K562 (cell line): ENCODE data around the gene BMI1. TPM values are rescaled to one million over a fixed set of nuclear protein-coding genes. Genes with fewer than 3 reads are reported as not detected.

Source experiments
- BCLAF1 ChIP-seq, 2 experiments: fragments of 450-650 bp in 1 of 2; IDR thresholded peaks; 2 replicates each; pipeline ENCODE4 v1.6.1; 2011 to 2017; ENCODE audit warnings: low read depth in 2 of 2, antibody characterized with exemption in 1 of 2, borderline replicate concordance in 1 of 2, low read length in 1 of 2, mild to moderate bottlenecking in 1 of 2, mixed read lengths in 1 of 2; ENCODE audit not compliant: control insufficient read depth in 1 of 2
- BCOR ChIP-seq: fragments of 450-650 bp; IDR thresholded peaks from 2 replicates; pipeline ENCODE4 v1.6.1; 2016
- CTCF ChIP-seq, 3 experiments: IDR thresholded peaks in 2 of 3; conservative IDR thresholded peaks in 1 of 3; 2 replicates each; pipeline ENCODE4 v1.5.1; 2011 to 2012; ENCODE audit warnings: low read length in 3 of 3, mild to moderate bottlenecking in 3 of 3, control low read depth in 2 of 3, improper control_type of control experiment in 1 of 3, inconsistent platforms in 1 of 3, low read depth in 1 of 3, mixed read lengths in 1 of 3, moderate library complexity in 1 of 3; ENCODE audit not compliant: insufficient read depth in 2 of 3
- MEIS2 ChIP-seq: fragments of 450-650 bp; IDR thresholded peaks from 2 replicates; pipeline ENCODE4 v1.6.1; 2014; ENCODE audit warnings: mild to moderate bottlenecking; ENCODE audit not compliant: partially characterized antibody
- MLX ChIP-seq, 2 experiments: fragments of 450-650 bp in 1 of 2; sonication (generic) in 1 of 2; formaldehyde crosslinking; conservative IDR thresholded peaks; 2 replicates each; pipeline versions ENCODE4 v1.4.0 to v1.8.1; 2020 to 2022; ENCODE audit warnings: mild to moderate bottlenecking in 1 of 2, missing genetic modification reagents in 1 of 2
- OTX1 ChIP-seq: fragments of 450-650 bp; formaldehyde crosslinking; IDR thresholded peaks from 2 replicates; pipeline ENCODE4 v1.4.0; 2022; ENCODE audit warnings: mild to moderate bottlenecking
- RAD21 ChIP-seq, 2 experiments: fragments of 250-450 bp in 1 of 2; fragments of 450-650 bp in 1 of 2; sonication (Bioruptor Pico) in 1 of 2; formaldehyde crosslinking in 1 of 2; IDR thresholded peaks in 1 of 2; conservative IDR thresholded peaks in 1 of 2; 2 replicates each; pipeline versions ENCODE4 v1.4.0 to v1.8.0; 2020 to 2022; ENCODE audit warnings: mild to moderate bottlenecking in 2 of 2, moderate library complexity in 1 of 2
- RFX1 ChIP-seq: fragments of 450-650 bp; IDR thresholded peaks from 2 replicates; pipeline ENCODE4 v1.6.1; 2016; ENCODE audit warnings: mild to moderate bottlenecking, moderate library complexity
- RFX5 ChIP-seq: IDR thresholded peaks from 2 replicates; pipeline ENCODE4 v1.6.1; 2011; ENCODE audit warnings: low read depth, mild to moderate bottlenecking, improper control_type of control experiment, low read length
- TEAD4 ChIP-seq, 2 experiments: sonication (generic) in 1 of 2; formaldehyde crosslinking in 1 of 2; IDR thresholded peaks; 2 replicates each; pipeline versions ENCODE4 v1.6.1 to v1.8.0; 2012 to 2022; ENCODE audit warnings: borderline replicate concordance in 1 of 2, inconsistent platforms in 1 of 2, low read length in 1 of 2, mild to moderate bottlenecking in 1 of 2, missing genetic modification reagents in 1 of 2
- TFAM ChIP-seq: fragments of 250-450 bp; sonication (Bioruptor Pico); conservative IDR thresholded peaks from 2 replicates; pipeline ENCODE4 v1.5.0; 2021; ENCODE audit warnings: mild to moderate bottlenecking, moderate library complexity
- VEZF1 ChIP-seq: fragments of 200-800 bp; sonication (Bioruptor generic); IDR thresholded peaks from 2 replicates; pipeline ENCODE4 v1.6.1; 2017; ENCODE audit warnings: missing genetic modification characterization, missing compliant biosample characterization
- ZFP1 ChIP-seq: fragments of 450-650 bp; formaldehyde crosslinking; IDR thresholded peaks from 2 replicates; pipeline ENCODE4 v1.4.0; 2020; ENCODE audit warnings: mild to moderate bottlenecking, mixed read lengths
- ZFX ChIP-seq: sonication (generic); formaldehyde crosslinking; IDR thresholded peaks from 2 replicates; pipeline ENCODE4 v1.8.0; 2022; ENCODE audit warnings: mild to moderate bottlenecking, missing genetic modification reagents, moderate library complexity
- ZKSCAN8 ChIP-seq: fragments of 200-800 bp; sonication (Bioruptor generic); IDR thresholded peaks from 2 replicates; pipeline ENCODE4 v1.6.1; 2016; ENCODE audit warnings: missing genetic modification characterization, missing compliant biosample characterization
- polyA plus RNA-seq, 8 experiments: library from polyadenylated mRNA; depleted of rRNA in 4 of 8; stranded (reverse) in 5 of 8; unstranded in 3 of 8; fragments of >200 nt; fragmentation: Nextera tagmentation in 2 of 8; fragmentation: Illumina TruSeq in 1 of 8; extraction: Ambion mirVana in 2 of 8; extraction: Trizol in 1 of 8; gene quantifications; 2 replicates each; pipeline versions ENCODE4 v1.2.1 to v1.2.3, GENCODE V29; 2011 to 2014; ENCODE audit warnings: inconsistent platforms in 1 of 8, missing spikeins in 1 of 8
- total RNA-seq, 7 experiments: library from RNA; depleted of rRNA in 6 of 7; stranded (reverse); fragments of >200 nt in 6 of 7; fragmentation: Illumina TruSeq in 2 of 7; extraction: Trizol in 2 of 7; gene quantifications; 2 replicates each; pipeline versions ENCODE4 v1.2.1 to v1.2.3, GENCODE V29; 2011 to 2021; ENCODE audit warnings: low replicate concordance in 1 of 7

Gene BMI1
- total and polyA plus RNA-seq, 9 of the 15 experiments (the other 6 are each of a cell fraction or from before 2014, with no cell fraction given) = 21.4 to 103 (median 70.8) TPM

GRCh38 chr10:22315455-22316285 is 5.2 kb upstream of the BMI1 start (continued):
- TF ChIP-seq BCLAF1 (IDR thresholded peaks at IDR 0.05; ENCODE audit: borderline replicate concordance in 1 of 2, control insufficient read depth in 1 of 2, low read depth in 2 of 2, low read length in 1 of 2) = no peak
- TF ChIP-seq ZFX (CRISPR knock-in tag) = peak; percentile 71
- TF ChIP-seq RFX5 = no peak
- no peak for TF ChIP-seq TEAD4 (IDR thresholded peaks at IDR 0.05; ENCODE audit: low read length)
- TF ChIP-seq TEAD4 (CRISPR knock-in tag; IDR thresholded peaks at IDR 0.05; ENCODE audit: borderline replicate concordance) = no peak
- TF ChIP-seq CTCF (IDR thresholded peaks at IDR 0.05 in 2 of 3, conservative IDR thresholded peaks at IDR 0.05 in 1 of 3; ENCODE audit: insufficient read depth in 2 of 3, low read depth in 1 of 3, low read length in 3 of 3) = no peak
- TF ChIP-seq VEZF1 (CRISPR knock-in tag) = 0 out of 2 replicates have a peak, but pooled peaks have one; percentile 86
- TF ChIP-seq TFAM (CRISPR knock-in tag) = no peak
- TF ChIP-seq OTX1 (CRISPR knock-in tag) = peak; percentile 73; the same call in 1 of the 2 replicates
- TF ChIP-seq MEIS2 = no peak
- TF ChIP-seq RFX1 = no peak
- no peak for TF ChIP-seq ZFP1 (CRISPR knock-in tag)
- TF ChIP-seq BCOR = peak; percentile 48; the same call in 1 of the 2 replicates
- TF ChIP-seq RAD21 (CRISPR knock-in tag; conservative IDR thresholded peaks at IDR 0.05 in 1 of 2, IDR thresholded peaks at IDR 0.05 in 1 of 2) = no peak
- TF ChIP-seq MLX (CRISPR knock-in tag; conservative IDR thresholded peaks at IDR 0.05) = 0 out of 4 replicates have a peak, but pooled peaks of 1 of the 2 experiments have one; percentile 30
- no peak for TF ChIP-seq ZKSCAN8 (CRISPR knock-in tag)
